Measurements from ENCODE around the gene LRRC2. TPM values are rescaled to one million over a fixed set of nuclear protein-coding genes. Genes with fewer than 3 reads are reported as not detected.
A peak's percentile ranks its signal among the peaks of the same experiment; 100 is the strongest.

LRRC2 gene
- total RNA-seq, 4 donors from 2014 or later, result 0.35 to 23.9 (median 1.3) TPM

DNA sequence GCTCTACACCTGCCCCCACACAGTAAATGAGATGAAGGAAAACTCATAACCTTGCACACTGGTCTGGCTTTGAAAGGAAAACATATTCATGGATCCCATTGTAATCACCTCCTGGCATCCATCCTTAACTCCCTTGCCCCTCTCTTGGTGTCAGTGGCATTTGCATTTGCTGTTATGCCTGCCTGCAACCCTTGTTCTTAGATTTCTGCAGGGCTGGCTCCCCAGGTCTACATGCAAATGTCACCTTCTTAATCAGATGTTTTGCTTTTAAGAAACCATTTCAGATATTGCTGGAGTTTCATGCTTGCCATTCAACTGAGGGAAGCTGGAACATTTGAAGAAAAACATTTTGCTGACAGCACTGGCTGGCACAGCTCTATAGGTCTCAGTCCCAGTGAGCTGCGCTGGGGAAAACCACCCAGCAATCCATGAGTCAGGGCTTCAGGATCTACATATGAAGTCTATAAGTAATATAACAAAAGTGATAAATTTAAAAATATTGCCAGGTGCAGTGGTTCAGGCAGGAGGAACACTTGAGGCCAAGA lies 19.1 kb downstream of the LRRC2 start:
- no peak overlapping the region for H3K27ac ChIP-seq
- no peak overlapping the region for H3K4me3 ChIP-seq
- DNase-seq, result peak in 1 of 3 donors; percentile 15
- H3K9me3 ChIP-seq, result no peaks in the 10 kb centered on the region
- H3K36me3 ChIP-seq, result no peaks in the 10 kb centered on the region
- H3K27me3 ChIP-seq, result no peaks in the 10 kb centered on the region
- TF ChIP-seq, protein P1, sequence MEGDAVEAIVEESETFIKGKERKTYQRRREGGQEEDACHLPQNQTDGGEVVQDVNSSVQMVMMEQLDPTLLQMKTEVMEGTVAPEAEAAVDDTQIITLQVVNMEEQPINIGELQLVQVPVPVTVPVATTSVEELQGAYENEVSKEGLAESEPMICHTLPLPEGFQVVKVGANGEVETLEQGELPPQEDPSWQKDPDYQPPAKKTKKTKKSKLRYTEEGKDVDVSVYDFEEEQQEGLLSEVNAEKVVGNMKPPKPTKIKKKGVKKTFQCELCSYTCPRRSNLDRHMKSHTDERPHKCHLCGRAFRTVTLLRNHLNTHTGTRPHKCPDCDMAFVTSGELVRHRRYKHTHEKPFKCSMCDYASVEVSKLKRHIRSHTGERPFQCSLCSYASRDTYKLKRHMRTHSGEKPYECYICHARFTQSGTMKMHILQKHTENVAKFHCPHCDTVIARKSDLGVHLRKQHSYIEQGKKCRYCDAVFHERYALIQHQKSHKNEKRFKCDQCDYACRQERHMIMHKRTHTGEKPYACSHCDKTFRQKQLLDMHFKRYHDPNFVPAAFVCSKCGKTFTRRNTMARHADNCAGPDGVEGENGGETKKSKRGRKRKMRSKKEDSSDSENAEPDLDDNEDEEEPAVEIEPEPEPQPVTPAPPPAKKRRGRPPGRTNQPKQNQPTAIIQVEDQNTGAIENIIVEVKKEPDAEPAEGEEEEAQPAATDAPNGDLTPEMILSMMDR (IDR thresholded peaks at IDR 0.05), result no peak
- TF ChIP-seq POLR2A (IDR thresholded peaks at IDR 0.05), result no peak
- no peaks in the 10 kb centered on the region for H3K4me1 ChIP-seq

DNA sequence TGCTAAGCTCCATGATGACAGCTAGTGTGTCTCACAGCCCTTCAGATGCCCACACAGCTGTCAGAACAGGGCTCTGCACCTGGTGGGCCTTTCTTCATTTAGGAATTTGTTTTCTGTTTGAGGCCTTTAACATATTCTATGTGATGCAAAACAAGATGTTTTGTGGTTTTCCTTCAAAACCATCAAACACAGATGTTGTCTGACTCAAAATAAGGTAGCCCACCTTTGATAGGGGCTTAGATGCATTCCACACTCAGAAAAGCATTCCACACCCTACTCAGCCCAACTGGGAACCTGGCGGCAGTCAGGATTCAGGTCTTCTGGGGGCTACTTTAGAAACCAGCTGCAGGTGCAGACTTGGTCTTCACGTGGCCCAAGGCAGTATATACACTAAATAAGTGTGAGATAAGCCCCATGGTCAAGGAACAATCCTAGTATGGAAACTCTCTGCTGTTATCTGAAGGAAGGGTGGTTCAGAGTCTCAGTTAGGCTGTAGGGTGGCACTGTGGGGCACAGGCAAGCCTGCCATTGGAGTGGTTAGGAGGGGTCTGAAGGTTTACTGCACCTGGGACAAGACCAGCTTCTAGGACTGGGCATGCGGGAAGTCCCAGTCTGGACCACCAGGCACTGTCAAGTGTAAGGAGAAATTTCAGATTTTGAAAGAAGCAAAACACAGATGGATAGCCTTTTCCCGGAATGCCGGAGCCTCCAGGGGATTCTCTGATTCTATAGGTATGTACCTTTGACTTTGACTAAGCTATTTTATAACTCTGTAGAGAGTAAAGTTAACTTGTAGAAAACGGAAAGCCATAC lies 20.1 kb downstream of the LRRC2 start:
- peak overlapping the region in 1 of 4 donors; percentile 17 for H3K27ac ChIP-seq
- no peak overlapping the region for H3K4me3 ChIP-seq
- no peaks in the 10 kb centered on the region for H3K4me1 ChIP-seq
- no peak for TF ChIP-seq POLR2A (IDR thresholded peaks at IDR 0.05)
- TF ChIP-seq, protein P1 (IDR thresholded peaks at IDR 0.05), result no peak
- no peaks in the 10 kb centered on the region for H3K36me3 ChIP-seq
- no peaks in the 10 kb centered on the region for H3K9me3 ChIP-seq
- no peaks in the 10 kb centered on the region for H3K27me3 ChIP-seq
- DNase-seq, result peak in 1 of 3 donors; percentile 13

DNA sequence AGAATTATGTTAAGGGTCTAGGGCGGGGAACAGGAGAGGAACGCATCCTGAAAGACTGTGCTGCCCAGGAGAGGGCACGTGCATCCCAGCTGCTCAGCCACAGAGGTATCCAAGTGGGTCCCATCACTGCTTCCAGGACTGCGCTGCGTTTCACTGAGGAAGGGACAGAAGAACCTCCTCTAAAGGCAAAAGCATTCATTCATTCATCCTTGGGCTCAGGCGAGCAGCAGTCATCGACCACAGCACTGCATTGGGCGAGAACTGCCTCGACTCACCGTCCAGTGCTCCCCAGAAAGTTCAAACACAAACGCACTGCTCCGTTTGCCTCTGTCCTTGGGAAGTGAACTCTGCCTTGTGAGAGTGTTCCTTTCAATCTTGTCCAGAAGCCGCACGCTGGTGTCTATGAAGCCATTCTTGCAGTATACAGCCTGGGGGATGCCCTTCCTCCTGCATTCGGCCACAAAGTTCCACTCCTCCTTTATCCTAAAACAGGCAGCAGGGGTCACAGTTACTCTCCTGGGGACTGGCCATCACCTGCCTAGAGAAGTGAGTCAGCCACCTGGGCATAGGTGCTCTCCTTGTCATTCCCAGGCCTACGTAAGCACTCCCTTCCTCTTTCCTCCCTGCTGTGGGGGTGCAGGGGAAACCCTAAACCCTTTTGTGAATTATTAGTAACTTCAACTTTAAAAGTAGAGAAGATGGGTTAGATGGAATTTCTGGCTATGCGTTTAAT lies 21.2 kb downstream of the LRRC2 start:
- H3K36me3 ChIP-seq, result no peaks in the 10 kb centered on the region
- no peak overlapping the region for H3K4me3 ChIP-seq
- H3K27me3 ChIP-seq, result no peaks in the 10 kb centered on the region
- H3K4me1 ChIP-seq, result peaks cover 0 to 4% (median under 1%) of the 10 kb centered on the region in 4 donors
- H3K9me3 ChIP-seq, result no peaks in the 10 kb centered on the region
- H3K27ac ChIP-seq, result no peak overlapping the region
- TF ChIP-seq, protein P1 (IDR thresholded peaks at IDR 0.05), result no peak
- TF ChIP-seq POLR2A (IDR thresholded peaks at IDR 0.05), result no peak
- DNase-seq, result peak in 1 of 3 donors; percentile 10

DNA sequence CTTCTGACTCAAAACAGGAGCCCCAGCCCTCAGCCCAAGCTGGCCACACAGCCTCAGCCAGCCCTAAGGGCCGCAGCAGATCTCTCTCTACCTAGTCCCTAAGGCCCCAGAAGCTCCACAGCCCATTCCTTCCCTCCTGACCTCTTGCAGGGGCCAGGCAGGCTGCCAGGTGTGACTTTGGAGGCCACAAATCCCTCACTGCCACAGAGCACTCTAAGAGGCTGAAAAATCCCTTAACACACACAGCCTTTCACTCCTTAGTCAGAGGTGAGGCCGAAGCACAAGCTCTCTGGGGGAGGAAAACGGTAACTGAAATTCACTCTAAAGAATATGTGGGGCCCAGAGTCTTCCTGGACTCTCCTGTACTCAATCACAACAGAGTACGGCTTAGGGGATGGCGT lies 23.3 kb downstream of the LRRC2 start:
- TF ChIP-seq POLR2A (IDR thresholded peaks at IDR 0.05), result no peak
- TF ChIP-seq, protein P1 (IDR thresholded peaks at IDR 0.05), result no peak
- no peaks in the 10 kb centered on the region for H3K36me3 ChIP-seq
- no peak overlapping the region for H3K27ac ChIP-seq
- no peaks in the 10 kb centered on the region for H3K9me3 ChIP-seq
- H3K27me3 ChIP-seq, result no peaks in the 10 kb centered on the region
- DNase-seq, result peak in 1 of 3 donors; percentile 15
- no peak overlapping the region for H3K4me3 ChIP-seq
- peaks cover 0 to 15% (median 7%) of the 10 kb centered on the region in 4 donors for H3K4me1 ChIP-seq

DNA sequence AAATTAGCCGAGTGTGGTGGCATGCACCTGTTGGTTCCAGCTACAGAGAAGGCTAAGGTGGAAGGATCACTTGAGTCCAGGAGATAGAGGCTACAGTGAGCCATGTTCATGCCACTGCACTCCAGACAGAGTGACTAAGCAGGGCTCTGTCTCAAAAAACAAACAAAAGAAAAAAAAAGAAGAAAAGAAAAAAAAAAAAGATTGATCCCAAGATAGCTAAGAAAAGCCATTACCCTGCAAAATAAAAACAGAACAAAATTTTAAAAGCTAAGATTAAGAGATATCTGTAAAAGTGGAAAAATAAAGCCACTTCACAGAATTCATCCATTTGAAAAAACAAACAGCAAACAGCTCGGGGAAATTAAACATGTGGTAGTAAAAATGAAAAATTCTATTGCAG lies 23.8 kb downstream of the LRRC2 start:
- H3K27ac ChIP-seq, result no peak overlapping the region
- TF ChIP-seq, protein P1 (IDR thresholded peaks at IDR 0.05), result no peak
- no peak for TF ChIP-seq POLR2A (IDR thresholded peaks at IDR 0.05)

More for the DNA sequence above, 23.8 kb downstream of the LRRC2 start:
- Histone ChIP-seq H3K4me1 (peaks cover 0 to 18% (median 8%) of the 10 kb centered on the region in 4 donors), H3K36me3 (no peaks in the 10 kb centered on the region), H3K9me3 (no peaks in the 10 kb centered on the region), H3K4me3 (no peak overlapping the region), H3K27me3 (no peaks in the 10 kb centered on the region)
- DNase-seq, result no peak
